OCI-LY7 (cell line): ENCODE results near the gene MTOR.

Experiments
- EZH2phosphoT487 ChIP-seq: fragments of 200-600 bp; sonication (generic); IDR thresholded peaks from 2 replicates; pipeline ENCODE4 v1.6.1; 2018; ENCODE audit warnings: low read depth, borderline replicate concordance, mild to moderate bottlenecking, mixed run types, antibody characterized with exemption, low read length, moderate library complexity, mixed read lengths
- TF ChIP-seq, protein P1 (sequence below): fragments of 200-600 bp; sonication (generic); conservative IDR thresholded peaks from 2 replicates; pipeline ENCODE4 v1.5.1; 2014; ENCODE audit warnings: mild to moderate bottlenecking, antibody characterized with exemption, low read length, moderate library complexity, mixed read lengths

DNA sequence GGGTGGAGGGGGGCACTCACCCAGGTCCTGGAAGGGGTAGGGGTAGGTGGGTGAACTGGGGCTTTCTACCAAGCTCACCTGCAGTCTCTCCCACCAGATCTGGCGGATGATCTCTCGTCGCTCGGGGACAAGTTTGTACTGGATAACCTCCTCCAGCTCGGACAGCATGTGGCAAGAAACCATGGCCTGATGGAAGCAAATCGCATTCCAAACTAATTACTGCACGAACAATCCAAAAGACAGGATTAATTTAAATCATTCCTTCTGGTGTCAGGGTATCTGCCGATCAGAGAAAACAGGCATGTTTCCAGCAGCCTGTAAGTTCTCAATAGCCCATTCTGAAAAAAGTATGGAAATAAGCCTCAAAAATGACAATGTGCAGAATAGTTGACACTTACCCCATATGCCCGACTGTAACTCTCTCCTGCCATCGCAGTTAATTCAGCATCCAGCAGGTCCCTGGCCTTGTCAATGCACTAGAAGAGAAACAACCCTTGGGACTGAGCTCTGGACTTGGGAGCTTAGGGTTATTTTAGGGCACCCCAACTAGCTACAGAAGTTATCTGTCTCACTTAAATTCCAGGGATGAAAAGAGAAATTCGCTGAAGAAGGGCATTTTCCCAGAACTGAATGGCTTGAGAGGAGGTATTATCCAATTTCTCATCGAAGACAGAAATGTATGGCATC lies 117.6 kb downstream of the MTOR start:
- TF ChIP-seq, protein P1, sequence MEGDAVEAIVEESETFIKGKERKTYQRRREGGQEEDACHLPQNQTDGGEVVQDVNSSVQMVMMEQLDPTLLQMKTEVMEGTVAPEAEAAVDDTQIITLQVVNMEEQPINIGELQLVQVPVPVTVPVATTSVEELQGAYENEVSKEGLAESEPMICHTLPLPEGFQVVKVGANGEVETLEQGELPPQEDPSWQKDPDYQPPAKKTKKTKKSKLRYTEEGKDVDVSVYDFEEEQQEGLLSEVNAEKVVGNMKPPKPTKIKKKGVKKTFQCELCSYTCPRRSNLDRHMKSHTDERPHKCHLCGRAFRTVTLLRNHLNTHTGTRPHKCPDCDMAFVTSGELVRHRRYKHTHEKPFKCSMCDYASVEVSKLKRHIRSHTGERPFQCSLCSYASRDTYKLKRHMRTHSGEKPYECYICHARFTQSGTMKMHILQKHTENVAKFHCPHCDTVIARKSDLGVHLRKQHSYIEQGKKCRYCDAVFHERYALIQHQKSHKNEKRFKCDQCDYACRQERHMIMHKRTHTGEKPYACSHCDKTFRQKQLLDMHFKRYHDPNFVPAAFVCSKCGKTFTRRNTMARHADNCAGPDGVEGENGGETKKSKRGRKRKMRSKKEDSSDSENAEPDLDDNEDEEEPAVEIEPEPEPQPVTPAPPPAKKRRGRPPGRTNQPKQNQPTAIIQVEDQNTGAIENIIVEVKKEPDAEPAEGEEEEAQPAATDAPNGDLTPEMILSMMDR, result no peak
- no peak for TF ChIP-seq EZH2phosphoT487
